ENCODE data around the gene FAU. TPM values are rescaled to one million over a fixed set of nuclear protein-coding genes. Genes with fewer than 3 reads are reported as not detected.

Gene FAU
- total and polyA plus RNA-seq, 2 of the 13 experiments (the other 11 are each of a cell fraction or from before 2014, with no cell fraction given), result 374 to 869 TPM

- no peak for TF ChIP-seq KIAA2018 (CRISPR knock-in tag; IDR thresholded peaks at IDR 0.05; ENCODE audit: borderline replicate concordance)
- TF ChIP-seq ZBTB34 (CRISPR knock-in tag; IDR thresholded peaks at IDR 0.05), result no peak
- no peak; the same call in 1 of the 2 replicates for TF ChIP-seq ZNF318 (CRISPR knock-in tag; IDR thresholded peaks at IDR 0.05)
- no peak for TF ChIP-seq ZNF44 (CRISPR knock-in tag; IDR thresholded peaks at IDR 0.05)
- TF ChIP-seq SAFB2 (CRISPR knock-in tag; IDR thresholded peaks at IDR 0.05; ENCODE audit: borderline replicate concordance, low read depth), result no peak; the same call in 1 of the 2 replicates
- TF ChIP-seq ZNF800 (CRISPR knock-in tag; IDR thresholded peaks at IDR 0.05), result peak; percentile 38; the same call in 1 of the 2 replicates
Observed at GRCh38 chr11:65121865-65122696, at the start of gene FAU, which contains the start of gene MRPL49 (continued).

Measured in HepG2 (cell line).